MM.1S (cell line): ENCODE measurements around the gene CCDC157.
"Not testable (repeated sequence)": the region's sequence is repeated elsewhere in the genome, so short reads cannot be mapped to it uniquely, and the experiment has no call there.

Source experiments
- DNase-seq: peaks from one replicate; pipeline ENCODE4 v3.0.0-alpha.2; 2015
- H2AFZ ChIP-seq: fragments of 300-600 bp; sonication (generic); 2 replicates; pipeline ENCODE4 v1.6.0; 2016; ENCODE audit warnings: antibody characterized with exemption, low read length
- H3F3A ChIP-seq: fragments of 300-600 bp; sonication (generic); 2 replicates; pipeline ENCODE4 v1.6.1; 2016; ENCODE audit warnings: mild to moderate bottlenecking, antibody characterized with exemption, low read length, moderate library complexity, mixed read lengths; ENCODE audit not compliant: insufficient read depth
- H3K27ac ChIP-seq: fragments of 300-600 bp; sonication (generic); 2 replicates; pipeline ENCODE4 v1.5.1; 2016; ENCODE audit warnings: mild to moderate bottlenecking, low read length
- H3K27me3 ChIP-seq: fragments of 300-600 bp; sonication (generic); replicated peaks from 2 replicates; pipeline ENCODE4 v1.6.0; 2016; ENCODE audit warnings: low read length; ENCODE audit not compliant: insufficient read depth
- H3K36me3 ChIP-seq: fragments of 300-600 bp; sonication (generic); replicated peaks from 2 replicates; pipeline ENCODE4 v1.6.1; 2016; ENCODE audit warnings: mild to moderate bottlenecking, low read length, mixed read lengths; ENCODE audit not compliant: insufficient read depth
- H3K4me1 ChIP-seq: fragments of 300-600 bp; sonication (generic); 2 replicates; pipeline ENCODE4 v1.6.1; 2016; ENCODE audit warnings: low read length, mixed read lengths
- H3K4me2 ChIP-seq: fragments of 300-600 bp; sonication (generic); 2 replicates; pipeline ENCODE4 v1.6.0; 2016; ENCODE audit warnings: low read depth, low read length
- H3K4me3 ChIP-seq: fragments of 300-600 bp; sonication (generic); 2 replicates; pipeline ENCODE4 v1.5.1; 2016; ENCODE audit warnings: low read length, mixed read lengths
- H3K79me2 ChIP-seq: fragments of 300-600 bp; sonication (generic); 2 replicates; pipeline ENCODE4 v1.6.1; 2016; ENCODE audit warnings: mixed run types, low read length, mixed read lengths
- H3K9ac ChIP-seq: fragments of 300-600 bp; sonication (generic); 2 replicates; pipeline ENCODE4 v1.6.1; 2016; ENCODE audit warnings: low read length, mixed read lengths
- H3K9me2 ChIP-seq: fragments of 300-600 bp; sonication (generic); replicated peaks from 2 replicates; pipeline ENCODE4 v1.6.1; 2016; ENCODE audit warnings: mild to moderate bottlenecking, low read length, mixed read lengths; ENCODE audit not compliant: insufficient read depth
- H3K9me3 ChIP-seq: fragments of 300-600 bp; sonication (generic); replicated peaks from 2 replicates; pipeline ENCODE4 v1.6.1; 2016; ENCODE audit warnings: mild to moderate bottlenecking, low read length, mixed read lengths; ENCODE audit not compliant: insufficient read depth
- H4K20me1 ChIP-seq: fragments of 300-600 bp; sonication (generic); 2 replicates; pipeline ENCODE4 v1.6.1; 2016; ENCODE audit warnings: mild to moderate bottlenecking, low read length, moderate library complexity, mixed read lengths; ENCODE audit not compliant: insufficient read depth
- EZH2 ChIP-seq: fragments of 300-600 bp; sonication (generic); optimal IDR thresholded peaks from 2 replicates; pipeline ENCODE3; 2017; ENCODE audit warnings: low read depth, mild to moderate bottlenecking, antibody characterized with exemption, low read length, mixed read lengths
- EZH2phosphoT487 ChIP-seq: fragments of 300-600 bp; sonication (generic); IDR thresholded peaks from 2 replicates; pipeline ENCODE4 v1.6.1; 2018; ENCODE audit warnings: antibody characterized with exemption, low read length
- TF ChIP-seq, protein P1 (sequence below): fragments of 300-600 bp; sonication (generic); IDR thresholded peaks from 2 replicates; pipeline ENCODE4 v1.5.1; 2016; ENCODE audit warnings: antibody characterized with exemption, low read length, mixed read lengths

Gene CCDC157

DNA sequence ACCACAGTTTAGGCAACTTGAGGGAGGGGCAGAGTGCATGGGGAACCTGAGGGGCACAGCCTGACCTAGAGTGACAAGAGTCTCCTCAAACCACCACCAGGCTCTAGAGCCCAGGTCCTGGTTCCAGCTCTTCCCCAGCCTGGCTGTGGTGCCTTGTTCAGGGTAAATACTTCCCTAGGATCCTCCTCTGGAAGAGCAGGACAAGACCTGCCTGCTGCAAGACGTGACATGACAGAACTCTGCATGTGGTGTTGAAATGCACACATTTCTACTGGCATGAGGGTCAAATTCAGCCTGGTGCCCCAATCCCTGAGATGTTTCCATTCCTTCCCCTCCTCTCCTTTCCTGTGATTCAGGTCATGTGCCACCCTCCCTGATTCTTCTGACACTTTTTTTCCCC lies 43.4 kb downstream of the CCDC157 start:
- H3K27ac ChIP-seq, result no peak overlapping the region
- no peaks in the 10 kb centered on the region for H3K9me3 ChIP-seq
- H3F3A ChIP-seq, result no peaks in the 10 kb centered on the region
- no peaks in the 10 kb centered on the region for H3K9me2 ChIP-seq
- peaks cover 20% of the 10 kb centered on the region for H3K27me3 ChIP-seq
- no peak overlapping the region for H3K4me2 ChIP-seq
- H3K9ac ChIP-seq, result no peak overlapping the region
- DNase-seq, result no peak
- no peak overlapping the region for H3K4me3 ChIP-seq
- no peaks in the 10 kb centered on the region for H3K36me3 ChIP-seq
- no peaks in the 10 kb centered on the region for H3K4me1 ChIP-seq
- no peak overlapping the region for H2AFZ ChIP-seq
- TF ChIP-seq EZH2, result no peak
- TF ChIP-seq EZH2phosphoT487, result no peak
- TF ChIP-seq, protein P1, sequence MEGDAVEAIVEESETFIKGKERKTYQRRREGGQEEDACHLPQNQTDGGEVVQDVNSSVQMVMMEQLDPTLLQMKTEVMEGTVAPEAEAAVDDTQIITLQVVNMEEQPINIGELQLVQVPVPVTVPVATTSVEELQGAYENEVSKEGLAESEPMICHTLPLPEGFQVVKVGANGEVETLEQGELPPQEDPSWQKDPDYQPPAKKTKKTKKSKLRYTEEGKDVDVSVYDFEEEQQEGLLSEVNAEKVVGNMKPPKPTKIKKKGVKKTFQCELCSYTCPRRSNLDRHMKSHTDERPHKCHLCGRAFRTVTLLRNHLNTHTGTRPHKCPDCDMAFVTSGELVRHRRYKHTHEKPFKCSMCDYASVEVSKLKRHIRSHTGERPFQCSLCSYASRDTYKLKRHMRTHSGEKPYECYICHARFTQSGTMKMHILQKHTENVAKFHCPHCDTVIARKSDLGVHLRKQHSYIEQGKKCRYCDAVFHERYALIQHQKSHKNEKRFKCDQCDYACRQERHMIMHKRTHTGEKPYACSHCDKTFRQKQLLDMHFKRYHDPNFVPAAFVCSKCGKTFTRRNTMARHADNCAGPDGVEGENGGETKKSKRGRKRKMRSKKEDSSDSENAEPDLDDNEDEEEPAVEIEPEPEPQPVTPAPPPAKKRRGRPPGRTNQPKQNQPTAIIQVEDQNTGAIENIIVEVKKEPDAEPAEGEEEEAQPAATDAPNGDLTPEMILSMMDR, result no peak
- no peaks in the 10 kb centered on the region for H3K79me2 ChIP-seq
- H4K20me1 ChIP-seq, result no peaks in the 10 kb centered on the region

DNA sequence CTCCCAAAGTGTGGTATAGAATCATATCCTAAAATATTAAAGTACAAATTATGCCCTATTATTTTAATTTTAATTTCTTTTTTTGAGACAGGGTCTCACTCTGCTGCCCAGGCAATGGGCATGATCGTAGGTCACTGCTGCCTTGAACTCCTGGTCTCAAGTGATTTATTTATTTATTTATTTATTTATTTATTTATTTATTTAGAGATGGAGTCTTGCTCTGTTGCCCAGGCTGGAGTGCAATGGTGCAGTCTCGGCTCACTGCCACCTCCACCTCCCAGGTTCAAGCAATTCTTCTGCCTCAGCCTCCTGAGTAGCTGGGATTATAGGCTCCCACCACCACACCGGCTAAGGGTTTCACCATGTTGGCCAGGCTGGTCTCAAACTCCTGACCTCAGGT lies 44.2 kb downstream of the CCDC157 start:
- H3K27ac ChIP-seq, H3K9ac ChIP-seq, H3K4me3 ChIP-seq, H3K9me2 ChIP-seq, H3K4me2 ChIP-seq, H3K4me1 ChIP-seq, H3K9me3 ChIP-seq, DNase-seq, H3K79me2 ChIP-seq, H3K36me3 ChIP-seq, H3F3A ChIP-seq, H2AFZ ChIP-seq, H4K20me1 ChIP-seq: not testable (repeated sequence)
- peaks cover 20% of the 10 kb centered on the region for H3K27me3 ChIP-seq

DNA sequence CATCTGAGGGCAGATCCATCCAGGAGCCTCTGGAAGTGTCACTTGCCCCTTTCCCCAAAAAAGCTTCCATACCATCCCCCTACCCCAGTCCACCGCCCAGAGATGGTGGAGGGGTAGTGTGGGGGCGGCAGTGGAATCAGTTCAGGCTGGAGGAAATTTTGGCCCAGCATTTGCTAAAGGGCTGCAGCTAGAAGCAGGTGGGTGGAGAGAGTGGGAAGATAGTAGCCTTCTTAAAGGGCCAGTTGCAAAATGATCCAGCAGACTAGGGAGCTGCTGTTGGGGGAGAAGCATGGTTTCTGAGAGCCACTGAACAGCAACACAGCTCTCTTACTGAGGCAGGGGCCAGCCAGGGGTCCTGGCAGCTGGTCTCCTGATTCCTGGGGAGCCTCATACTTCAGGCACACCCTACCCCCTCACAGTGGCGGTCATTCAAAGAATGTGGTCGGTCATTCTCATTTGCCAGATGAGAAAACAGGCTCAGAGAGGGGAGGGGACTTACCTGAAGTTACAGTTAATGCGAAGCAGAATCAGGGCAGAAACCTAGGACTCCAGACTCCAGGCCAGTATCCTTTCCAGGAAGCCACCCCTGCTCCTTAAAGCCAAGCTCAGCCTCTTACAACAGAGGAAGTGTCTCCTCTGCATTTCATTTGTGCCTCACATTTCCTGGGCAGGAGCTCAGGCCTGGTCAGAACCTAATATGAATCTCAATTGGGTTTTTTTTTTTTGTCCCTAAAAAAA lies 45.4 kb downstream of the CCDC157 start:
- H3K9me2 ChIP-seq, result no peaks in the 10 kb centered on the region
- no peak overlapping the region for H3K27ac ChIP-seq
- no peak overlapping the region for H3K4me3 ChIP-seq
- H3K9ac ChIP-seq, result no peak overlapping the region
- H3K27me3 ChIP-seq, result peaks cover 19% of the 10 kb centered on the region
- DNase-seq, result no peak
- no peaks in the 10 kb centered on the region for H3F3A ChIP-seq
- no peak overlapping the region for H3K4me2 ChIP-seq
- H4K20me1 ChIP-seq, result no peaks in the 10 kb centered on the region
- no peaks in the 10 kb centered on the region for H3K9me3 ChIP-seq
- TF ChIP-seq, protein P1, result no peak
- TF ChIP-seq EZH2phosphoT487 (no peak), EZH2 (no peak)
- H2AFZ ChIP-seq, result no peak overlapping the region
- H3K79me2 ChIP-seq, result no peaks in the 10 kb centered on the region
- H3K36me3 ChIP-seq, result no peaks in the 10 kb centered on the region
- H3K4me1 ChIP-seq, result no peaks in the 10 kb centered on the region

DNA sequence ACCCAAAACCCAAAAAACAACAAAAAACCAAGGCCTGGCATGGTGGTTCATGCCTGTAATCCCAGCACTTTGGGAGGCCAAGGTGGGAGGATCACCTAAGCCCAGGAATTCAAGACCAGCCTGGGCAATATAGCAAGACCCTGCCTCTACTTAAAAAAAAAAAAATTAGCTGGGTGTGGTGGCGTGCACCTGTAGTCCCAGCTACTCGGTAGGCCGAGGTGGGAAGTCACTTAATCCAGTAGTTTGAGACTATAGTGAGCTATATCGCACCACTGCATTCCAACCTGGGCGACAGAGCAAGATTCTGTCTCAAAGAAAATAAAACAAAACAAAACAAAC lies 45.9 kb downstream of the CCDC157 start:
- not testable (repeated sequence) for H3K9ac ChIP-seq, H3K9me3 ChIP-seq, H2AFZ ChIP-seq, H3K27ac ChIP-seq, H3K79me2 ChIP-seq, H3F3A ChIP-seq, H3K9me2 ChIP-seq, DNase-seq, H3K4me3 ChIP-seq, H4K20me1 ChIP-seq, H3K36me3 ChIP-seq, H3K4me2 ChIP-seq, H3K4me1 ChIP-seq
- H3K27me3 ChIP-seq, result peaks cover 13% of the 10 kb centered on the region
